A549 (cell line): ENCODE results near the gene ADAMTSL3. TPM values are rescaled to one million over a fixed set of nuclear protein-coding genes. Genes with fewer than 3 reads are reported as not detected.

Experiments
- ATAC-seq, 2 experiments: fragments of 200-7000 bp in 1 of 2; fragments of >200 bp in 1 of 2; cut with Nextera tagmentation in 1 of 2; cut with Tn5 transposase in 1 of 2; 3 replicates each; pipeline versions ENCODE4 v1.8.0 to v1.9.1; 2018 to 2020; ENCODE audit warnings: mild to moderate bottlenecking in 1 of 2, moderate library complexity in 1 of 2
- CTCF ChIA-PET: fragments of 300-600 bp; sonication (Branson Sonifier 250); formaldehyde crosslinking; extraction: SDS; loops from one replicate; lab custom pipeline; 2021; ENCODE audit warnings: antibody characterized with exemption, inconsistent platforms; lab: Yijun Ruan, JAX
- POLR2A ChIA-PET: fragments of 350-600 bp; formaldehyde crosslinking; extraction: SDS; loops from one replicate; lab custom pipeline; 2021; ENCODE audit warnings: antibody characterized with exemption, inconsistent platforms; lab: Yijun Ruan, JAX
- DNase-seq, 2 experiments: peaks; one replicate each; pipeline versions ENCODE4 v3.0.0 to v3.0.0-alpha.2; 2011 to 2016; ENCODE audit warnings: low read depth in 1 of 2, low spot score in 1 of 2
- FAIRE-seq: peaks from 2 replicates; lab custom pipeline; 2011; peaks lifted over from hg19 to GRCh38; lab: Jason Lieb, UNC
- H3K27ac ChIP-seq, 2 experiments: fragments of >200 bp; sonication (Bioruptor Twin); formaldehyde crosslinking; 3 replicates each; pipeline ENCODE4 v1.5.1; 2016 to 2017
- H3K4me1 ChIP-seq: fragments of >200 bp; sonication (Bioruptor Twin); formaldehyde crosslinking; 3 replicates; pipeline ENCODE4 v1.6.1; 2016
- H3K4me2 ChIP-seq: fragments of >200 bp; sonication (Bioruptor Twin); formaldehyde crosslinking; 3 replicates; pipeline ENCODE4 v1.6.1; 2016
- H3K4me3 ChIP-seq: fragments of >200 bp; sonication (Bioruptor Twin); formaldehyde crosslinking; 3 replicates; pipeline ENCODE4 v1.5.1; 2016
- H3K9me3 ChIP-seq: fragments of >200 bp; sonication (Bioruptor Twin); formaldehyde crosslinking; 3 replicates; pipeline ENCODE4 v1.6.1; 2016
- CBX8 ChIP-seq: fragments of 200-600 bp; sonication (generic); IDR thresholded peaks from 2 replicates; pipeline ENCODE4 v1.6.1; 2016
- CHD2 ChIP-seq: fragments of 150-350 bp; IDR thresholded peaks from 2 replicates; pipeline ENCODE4 v1.6.1; 2014; ENCODE audit warnings: low read length; ENCODE audit not compliant: partially characterized antibody
- CHD4 ChIP-seq: fragments of 200-600 bp; sonication (generic); IDR thresholded peaks from 2 replicates; pipeline ENCODE4 v1.6.1; 2016; ENCODE audit warnings: antibody characterized with exemption, mild to moderate bottlenecking, borderline replicate concordance
- EHF ChIP-seq: fragments of 250-450 bp; sonication (Bioruptor Pico); IDR thresholded peaks from 2 replicates; pipeline ENCODE4 v1.5.0; 2020; ENCODE audit warnings: mild to moderate bottlenecking
- FOSL2 ChIP-seq, 2 experiments: fragments of 450-650 bp in 1 of 2; fragments of >200 bp in 1 of 2; sonication (Bioruptor Twin) in 1 of 2; formaldehyde crosslinking; IDR thresholded peaks; 2 replicates each; pipeline versions ENCODE4 v1.5.0 to v1.6.1; 2016 to 2020; ENCODE audit warnings: mild to moderate bottlenecking in 1 of 2, moderate library complexity in 1 of 2
- FOXS1 ChIP-seq: fragments of 250-450 bp; sonication (Bioruptor Pico); IDR thresholded peaks from 2 replicates; pipeline ENCODE4 v1.5.0; 2020; ENCODE audit warnings: mild to moderate bottlenecking, moderate library complexity
- GATA3 ChIP-seq: IDR thresholded peaks from 2 replicates; pipeline ENCODE4 v1.6.1; 2012; ENCODE audit warnings: borderline replicate concordance
- HDAC2 ChIP-seq: fragments of 200-600 bp; sonication (generic); IDR thresholded peaks from 2 replicates; pipeline ENCODE4 v1.6.1; 2016
- HES2 ChIP-seq: fragments of >200 bp; sonication (Bioruptor Twin); formaldehyde crosslinking; IDR thresholded peaks from 2 replicates; pipeline ENCODE4 v1.6.1; 2016
- HEYL ChIP-seq: fragments of 250-450 bp; sonication (Bioruptor Pico); IDR thresholded peaks from 2 replicates; pipeline ENCODE4 v1.8.0; 2021; ENCODE audit warnings: mild to moderate bottlenecking, moderate library complexity
- HMGXB4 ChIP-seq: fragments of 250-450 bp; sonication (Bioruptor Pico); IDR thresholded peaks from 2 replicates; pipeline ENCODE4 v1.5.0; 2021; ENCODE audit warnings: mild to moderate bottlenecking, moderate library complexity, borderline replicate concordance
- HOXA7 ChIP-seq: fragments of 250-450 bp; sonication (Bioruptor Pico); IDR thresholded peaks from 2 replicates; pipeline ENCODE4 v1.5.0; 2020; ENCODE audit warnings: mild to moderate bottlenecking, moderate library complexity
- HOXB5 ChIP-seq: fragments of 250-450 bp; sonication (Bioruptor Pico); IDR thresholded peaks from 2 replicates; pipeline ENCODE4 v1.5.0; 2020; ENCODE audit warnings: mild to moderate bottlenecking, moderate library complexity
- JUN ChIP-seq, 2 experiments: fragments of >200 bp; sonication (Bioruptor Twin); formaldehyde crosslinking; IDR thresholded peaks; 2 replicates in 1 of 2; 3 replicates in 1 of 2; pipeline ENCODE4 v1.6.1; 2016 to 2017
- KDM1A ChIP-seq: fragments of 200-600 bp; sonication (generic); IDR thresholded peaks from 2 replicates; pipeline ENCODE4 v1.6.1; 2016; ENCODE audit warnings: low read depth, mild to moderate bottlenecking
- KDM5A ChIP-seq: fragments of 200-600 bp; sonication (generic); IDR thresholded peaks from 2 replicates; pipeline ENCODE4 v1.6.1; 2016; ENCODE audit warnings: antibody characterized with exemption, mild to moderate bottlenecking
- MAZ ChIP-seq: fragments of 150-350 bp; IDR thresholded peaks from 2 replicates; pipeline ENCODE4 v1.6.1; 2014; ENCODE audit warnings: antibody characterized with exemption, low read depth, low read length, borderline replicate concordance
- MYC ChIP-seq: IDR thresholded peaks from 2 replicates; pipeline ENCODE4 v1.6.1; 2012; ENCODE audit warnings: mild to moderate bottlenecking, inconsistent platforms, low read length, improper control_type of control experiment, borderline replicate concordance
- NR3C1 ChIP-seq: fragments of >200 bp; sonication (Bioruptor Twin); formaldehyde crosslinking; IDR thresholded peaks from 3 replicates; pipeline ENCODE4 v1.6.1; 2017
- RAD21 ChIP-seq, 2 experiments: fragments of >200 bp in 1 of 2; sonication (Bioruptor Twin) in 1 of 2; formaldehyde crosslinking in 1 of 2; IDR thresholded peaks in 1 of 2; conservative IDR thresholded peaks in 1 of 2; 2 replicates in 1 of 2; 3 replicates in 1 of 2; pipeline ENCODE4 v1.6.1; 2012 to 2018; ENCODE audit warnings: inconsistent platforms in 1 of 2
- RARB ChIP-seq: fragments of 250-450 bp; sonication (Bioruptor Pico); IDR thresholded peaks from 2 replicates; pipeline ENCODE4 v1.8.0; 2021; ENCODE audit warnings: mild to moderate bottlenecking, moderate library complexity
- RCOR1 ChIP-seq: fragments of 150-350 bp; IDR thresholded peaks from 2 replicates; pipeline ENCODE4 v1.6.1; 2014; ENCODE audit warnings: antibody characterized with exemption, low read length, low read depth
- REST ChIP-seq: fragments of 200-600 bp; sonication (generic); IDR thresholded peaks from 2 replicates; pipeline ENCODE4 v1.6.1; 2016; ENCODE audit warnings: antibody characterized with exemption, mild to moderate bottlenecking, moderate library complexity
- RFX5 ChIP-seq: fragments of 450-650 bp; IDR thresholded peaks from 2 replicates; pipeline ENCODE4 v1.7.1; 2014; ENCODE audit warnings: antibody characterized with exemption, mild to moderate bottlenecking, moderate library complexity
- SMC3 ChIP-seq: fragments of >200 bp; sonication (Bioruptor Twin); formaldehyde crosslinking; IDR thresholded peaks from 3 replicates; pipeline ENCODE4 v1.6.1; 2018; ENCODE audit warnings: inconsistent platforms
- TFCP2L1 ChIP-seq: fragments of 250-450 bp; sonication (Bioruptor Pico); IDR thresholded peaks from 2 replicates; pipeline ENCODE4 v1.5.0; 2021; ENCODE audit warnings: mild to moderate bottlenecking
- TP53 ChIP-seq: fragments of 250-450 bp; sonication (Bioruptor Pico); IDR thresholded peaks from 2 replicates; pipeline ENCODE4 v1.5.0; 2021; ENCODE audit warnings: mild to moderate bottlenecking, moderate library complexity
- ZFP36 ChIP-seq: fragments of 450-650 bp; IDR thresholded peaks from 2 replicates; pipeline ENCODE4 v1.6.1; 2014; ENCODE audit warnings: borderline replicate concordance; ENCODE audit not compliant: partially characterized antibody
- ZNF302 ChIP-seq: fragments of 250-450 bp; sonication (Bioruptor Pico); IDR thresholded peaks from 2 replicates; pipeline ENCODE4 v1.9.0; 2021; ENCODE audit warnings: inconsistent platforms, mild to moderate bottlenecking, moderate library complexity
- WGBS: methylation state at CpG from one replicate; pipeline ENCODE4 v1.1.6; 2017; ENCODE audit errors: missing lambda C conversion rate; 5-methylcytosine and 5-hydroxymethylcytosine counted together
- polyA plus RNA-seq, 4 experiments: library from polyadenylated mRNA; depleted of rRNA in 3 of 4; stranded (reverse); fragments of >200 nt; fragmentation: RNase III in 1 of 4; extraction: RNeasy Plus Mini Kit Qiagen cat#74134 plus additional on column Dnase treatment in 1 of 4; gene quantifications; 2 replicates in 3 of 4; 3 replicates in 1 of 4; pipeline ENCODE4 v1.2.3, GENCODE V29; 2011 to 2017
- TF ChIP-seq, protein P1 (sequence below): IDR thresholded peaks from 2 replicates; pipeline ENCODE4 v1.6.1; 2012
- TF ChIP-seq, protein P2 (sequence below): fragments of 450-650 bp; IDR thresholded peaks from 2 replicates; pipeline ENCODE4 v1.6.1; 2014; ENCODE audit warnings: antibody characterized with exemption

The ADAMTSL3 gene
- polyA plus RNA-seq, 2 of the 4 experiments (the other 2 are of a cell fraction), result 0.22 to 0.25 TPM

- no peak for TF ChIP-seq ZNF302 (CRISPR knock-in tag)
- TF ChIP-seq CHD2, result no peak
- TF ChIP-seq EHF, result no peak
- TF ChIP-seq RCOR1, result no peak
- no peak for TF ChIP-seq JUN (IDR thresholded peaks at IDR 0.05)
- TF ChIP-seq MYC, result no peak
- no peak for TF ChIP-seq HDAC2
- no peak for TF ChIP-seq ZFP36
- no peak for TF ChIP-seq RAD21 (conservative IDR thresholded peaks at IDR 0.05 in 1 of 2, IDR thresholded peaks at IDR 0.05 in 1 of 2)
- no peak for TF ChIP-seq FOSL2 (IDR thresholded peaks at IDR 0.05)
- TF ChIP-seq FOSL2 (CRISPR knock-in tag; IDR thresholded peaks at IDR 0.05), result no peak
- no peak for TF ChIP-seq GATA3
- no peak for TF ChIP-seq TP53 (CRISPR knock-in tag)
- TF ChIP-seq KDM5A, result no peak
- no peak for TF ChIP-seq RFX5
Measured at GRCh38 chr15:83710452-83710851, 56.5 kb downstream of the ADAMTSL3 start (continued).

GRCh38 chr15:83711236-83711635 lies 57.3 kb downstream of the ADAMTSL3 start:
- Histone ChIP-seq H3K4me1 (no peaks in the 10 kb centered on the region), H3K27ac (no peak overlapping the region), H3K4me2 (no peak overlapping the region), H3K9me3 (no peaks in the 10 kb centered on the region), H3K4me3 (no peak overlapping the region)
- ChIA-PET POLR2A (no interaction called here), CTCF (interaction anchor here (0.6 kb wide), 1 partner anchor 114 kb away, joined by 3 read pairs; no protein-coding TSS in a partner anchor)
- DNase-seq (no peak), FAIRE-seq (no peak), ATAC-seq (no peak)
- 12% methylated on average over 5 of the region's 5 CpGs for WGBS
- TF ChIP-seq KDM1A (no peak), MYC (no peak), FOXS1 (CRISPR knock-in tag) (no peak), RCOR1 (no peak), TFCP2L1 (CRISPR knock-in tag) (no peak), HES2 (no peak), REST (no peak), HOXB5 (CRISPR knock-in tag) (no peak), FOSL2 (IDR thresholded peaks at IDR 0.05) (no peak), FOSL2 (CRISPR knock-in tag; IDR thresholded peaks at IDR 0.05) (no peak)

- DNase-seq, result no peak
- 40% methylated on average over 3 of the region's 3 CpGs for WGBS
- no peak for ATAC-seq
- CTCF ChIA-PET, result no interaction called here
- Histone ChIP-seq H3K27ac (no peak overlapping the region), H3K4me2 (no peak overlapping the region), H3K4me1 (no peaks in the 10 kb centered on the region), H3K4me3 (no peak overlapping the region), H3K9me3 (no peaks in the 10 kb centered on the region)
- no peak for FAIRE-seq
- POLR2A ChIA-PET, result no interaction called here
- TF ChIP-seq, protein P1, sequence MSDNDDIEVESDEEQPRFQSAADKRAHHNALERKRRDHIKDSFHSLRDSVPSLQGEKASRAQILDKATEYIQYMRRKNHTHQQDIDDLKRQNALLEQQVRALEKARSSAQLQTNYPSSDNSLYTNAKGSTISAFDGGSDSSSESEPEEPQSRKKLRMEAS, result no peak
- no peak for TF ChIP-seq FOXS1 (CRISPR knock-in tag)
- TF ChIP-seq CHD4, result no peak
- no peak for TF ChIP-seq RARB (CRISPR knock-in tag)
- TF ChIP-seq ZFP36, result no peak
- no peak for TF ChIP-seq KDM5A
- no peak for TF ChIP-seq CBX8
- TF ChIP-seq SMC3, result no peak
- TF ChIP-seq FOSL2 (IDR thresholded peaks at IDR 0.05), result no peak
- no peak for TF ChIP-seq FOSL2 (CRISPR knock-in tag; IDR thresholded peaks at IDR 0.05)
- no peak for TF ChIP-seq CHD2
- TF ChIP-seq HMGXB4 (CRISPR knock-in tag), result no peak
- TF ChIP-seq HEYL (CRISPR knock-in tag), result no peak
- no peak for TF ChIP-seq HOXA7 (CRISPR knock-in tag)
- TF ChIP-seq, protein P2, sequence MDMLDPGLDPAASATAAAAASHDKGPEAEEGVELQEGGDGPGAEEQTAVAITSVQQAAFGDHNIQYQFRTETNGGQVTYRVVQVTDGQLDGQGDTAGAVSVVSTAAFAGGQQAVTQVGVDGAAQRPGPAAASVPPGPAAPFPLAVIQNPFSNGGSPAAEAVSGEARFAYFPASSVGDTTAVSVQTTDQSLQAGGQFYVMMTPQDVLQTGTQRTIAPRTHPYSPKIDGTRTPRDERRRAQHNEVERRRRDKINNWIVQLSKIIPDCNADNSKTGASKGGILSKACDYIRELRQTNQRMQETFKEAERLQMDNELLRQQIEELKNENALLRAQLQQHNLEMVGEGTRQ, result no peak
- TF ChIP-seq MAZ, result no peak
- TF ChIP-seq NR3C1, result no peak
Measured at GRCh38 chr15:83713242-83713641, 59.3 kb downstream of the ADAMTSL3 start.
